B cell (primary cell): ENCODE results near the gene CBFB. TPM values are rescaled to one million over a fixed set of nuclear protein-coding genes. Genes with fewer than 3 reads are reported as not detected.

Experiments
- ATAC-seq: fragments of 200-7000 bp; cut with Tn5 transposase; one replicate; pipeline ENCODE4 v1.10.0; 2021; ENCODE audit warnings: low read depth, mild to moderate bottlenecking, moderate number of reproducible peaks, moderate library complexity
- CTCF ChIA-PET: fragments of 350-600 bp; sonication (Branson Sonifier 250); formaldehyde crosslinking; loops from one replicate; lab custom pipeline; 2021; ENCODE audit warnings: antibody characterized with exemption, inconsistent platforms; lab: Charles Lee
- POLR2A ChIA-PET: fragments of 350-600 bp; sonication (Branson Sonifier 250); formaldehyde crosslinking; loops from one replicate; lab custom pipeline; 2021; ENCODE audit warnings: antibody characterized with exemption; lab: Charles Lee
- DNase-seq: peaks from one replicate; pipeline ENCODE4 v3.0.0; 2013
- H2AFZ ChIP-seq: 2 replicates; pipeline ENCODE4 v1.6.1; 2012; ENCODE audit warnings: mild to moderate bottlenecking, low read depth, low read length; ENCODE audit not compliant: insufficient read depth, poor library complexity, severe bottlenecking
- H3K27ac ChIP-seq, 2 donors: 1 replicate in 1 of 2; 2 replicates in 1 of 2; pipeline ENCODE4 v1.5.1; 2012 to 2013; ENCODE audit warnings: low read length in 2 of 2, mild to moderate bottlenecking in 2 of 2, moderate library complexity in 1 of 2
- H3K27me3 ChIP-seq, 4 experiments: fragments of 200-600 bp in 1 of 4; sonication (generic) in 1 of 4; replicated peaks in 1 of 4; 1 replicate in 2 of 4; 2 replicates in 2 of 4; pipeline versions ENCODE4 v1.6.1 to v1.7.0; 2013 to 2016; ENCODE audit warnings: low read length in 3 of 4, mild to moderate bottlenecking in 2 of 4, mixed read lengths in 1 of 4, moderate library complexity in 1 of 4; ENCODE audit not compliant: insufficient read depth in 4 of 4, control insufficient read depth in 3 of 4; ENCODE audit errors: control extremely low read depth in 1 of 4
- H3K36me3 ChIP-seq, 2 experiments: replicated peaks in 1 of 2; 1 replicate in 1 of 2; 2 replicates in 1 of 2; pipeline versions ENCODE4 v1.6.1 to v1.7.1; 2013; ENCODE audit warnings: low read length in 1 of 2; ENCODE audit not compliant: insufficient read depth in 2 of 2, control insufficient read depth in 1 of 2; ENCODE audit errors: control extremely low read depth in 1 of 2, extremely low read depth in 1 of 2
- H3K4me1 ChIP-seq, 2 donors: fragments of 200-600 bp in 1 of 2; sonication (generic) in 1 of 2; 1 replicate in 1 of 2; 2 replicates in 1 of 2; pipeline versions ENCODE4 v1.5.1 to v1.6.1; 2013 to 2017; ENCODE audit warnings: low read length in 2 of 2; ENCODE audit not compliant: control insufficient read depth in 2 of 2, insufficient read depth in 2 of 2
- H3K4me2 ChIP-seq: replicated peaks from 2 replicates; pipeline ENCODE3; 2012; ENCODE audit warnings: mild to moderate bottlenecking, low read depth, low read length; ENCODE audit not compliant: poor library complexity, severe bottlenecking
- H3K4me3 ChIP-seq, 5 experiments: fragments of 200-600 bp in 1 of 5; sonication (generic) in 1 of 5; 1 replicate in 3 of 5; 2 replicates in 2 of 5; pipeline versions ENCODE4 v1.5.1 to v1.7.0; 2011 to 2016; ENCODE audit warnings: low read length in 4 of 5, mild to moderate bottlenecking in 4 of 5, low read depth in 2 of 5, control low read depth in 1 of 5, moderate library complexity in 1 of 5; ENCODE audit not compliant: insufficient read depth in 1 of 5; ENCODE audit errors: control extremely low read depth in 1 of 5, extremely low read depth in 1 of 5
- H3K79me2 ChIP-seq: fragments of 200-600 bp; sonication (generic); one replicate; pipeline ENCODE4 v1.6.0; 2016; ENCODE audit warnings: low read length; ENCODE audit not compliant: control insufficient read depth, insufficient read depth
- H3K9ac ChIP-seq: fragments of 200-600 bp; sonication (generic); 2 replicates; pipeline ENCODE4 v1.6.1; 2017; ENCODE audit warnings: mild to moderate bottlenecking, low read length, moderate library complexity
- H3K9me3 ChIP-seq, 3 donors: one replicate each; pipeline versions ENCODE4 v1.6.1 to v1.7.1; 2013; ENCODE audit warnings: low read length in 2 of 3; ENCODE audit not compliant: control insufficient read depth in 2 of 3, insufficient read depth in 1 of 3; ENCODE audit errors: control extremely low read depth in 1 of 3
- H4K20me1 ChIP-seq: 2 replicates; pipeline ENCODE4 v1.6.0; 2012; ENCODE audit warnings: mild to moderate bottlenecking, low read length; ENCODE audit not compliant: insufficient read depth, control insufficient read depth, poor library complexity, severe bottlenecking
- H3K27ac Mint-ChIP-seq: one replicate; pipeline ENCODE4 v1.8.0; 2021; ENCODE audit warnings: mixed read lengths
- H3K27me3 Mint-ChIP-seq: one replicate; pipeline ENCODE4 v1.8.0; 2021; ENCODE audit warnings: mixed read lengths
- H3K4me1 Mint-ChIP-seq: one replicate; pipeline ENCODE4 v1.8.0; 2021; ENCODE audit warnings: mixed read lengths
- H3K4me3 Mint-ChIP-seq: one replicate; pipeline ENCODE4 v1.8.0; 2021; ENCODE audit warnings: mixed read lengths
- H3K9me3 Mint-ChIP-seq: one replicate; pipeline ENCODE4 v1.8.0; 2022; ENCODE audit warnings: mixed read lengths; ENCODE audit not compliant: insufficient read depth
- EZH2 ChIP-seq: IDR thresholded peaks from 2 replicates; pipeline ENCODE4 v1.6.1; 2012; ENCODE audit warnings: borderline replicate concordance, low read depth, mild to moderate bottlenecking, moderate library complexity, low read length; ENCODE audit not compliant: insufficient read depth, poor library complexity, severe bottlenecking
- WGBS: methylation state at CpG from one replicate; pipeline ENCODE4 v1.1.5; 2013; ENCODE audit warnings: missing lambda C conversion rate; ENCODE audit not compliant: insufficient coverage; 5-methylcytosine and 5-hydroxymethylcytosine counted together
- intact Hi-C: fragments of 100-400 bp; cut with micrococcal nuclease; formaldehyde crosslinking; loops from one replicate; pipeline ENCODE4 v1.10.0; 2022
- polyA plus RNA-seq: library from polyadenylated mRNA; depleted of rRNA; stranded (reverse); fragments of >200 nt; gene quantifications from 2 replicates; pipeline ENCODE4 v1.2.3, GENCODE V29; 2012
- total RNA-seq, 2 donors: library from RNA; stranded (reverse); fragments of 120-200 nt in 1 of 2; gene quantifications; 1 replicate in 1 of 2; 2 replicates in 1 of 2; pipeline versions ENCODE4 v1.2.3 to v1.2.4, GENCODE V29; 2013 to 2022
- TF ChIP-seq, protein P1 (sequence below): fragments of 200-600 bp; IDR thresholded peaks from one replicate; pipeline ENCODE4 v1.8.0; 2022; ENCODE audit warnings: antibody characterized with exemption, mild to moderate bottlenecking

CBFB gene
- total and polyA plus RNA-seq, 2 donors (not counting 1 experiment from before 2014, with no cell fraction given), result 19.5 to 89.0 TPM

DNA sequence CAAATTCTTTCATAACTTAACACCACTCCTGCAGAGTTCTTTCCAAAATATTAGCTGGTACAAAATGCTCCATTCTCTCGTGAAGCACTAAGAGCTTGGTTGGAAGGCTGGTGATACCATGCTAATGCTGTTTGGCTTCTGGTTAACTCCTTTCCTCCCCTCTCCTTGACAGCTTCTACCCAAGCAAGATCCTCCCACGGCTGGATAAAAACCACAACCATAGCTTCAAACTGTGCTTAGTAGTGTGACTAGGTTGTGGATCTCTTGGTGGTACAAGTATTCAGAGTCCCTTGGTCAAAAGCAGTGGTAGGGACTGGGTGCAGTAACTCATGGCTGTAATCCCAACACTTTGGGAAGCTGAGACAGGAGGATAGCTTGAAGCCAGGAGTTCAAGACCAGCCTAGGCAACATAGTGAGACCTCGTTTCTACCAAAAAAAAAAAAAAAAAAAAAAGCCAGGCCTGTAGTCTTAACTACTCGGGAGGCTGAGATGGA lies 83.0 kb downstream of the CBFB start:
- H3K27me3 Mint-ChIP-seq, result no peaks in the 10 kb centered on the region
- ChIA-PET POLR2A (no interaction called here), CTCF (interaction anchor here (0.9 to 1.4 kb wide), 4 partner anchors 28 to 68 kb away, joined by 3 to 8 read pairs (median 3); no protein-coding TSS in a partner anchor)
- no peak for DNase-seq
- Histone ChIP-seq H4K20me1 (peaks cover 26% of the 10 kb centered on the region), H2AFZ (no peak overlapping the region), H3K9me3 (no peaks in the 10 kb centered on the region), H3K4me3 (no peak overlapping the region), H3K27me3 (no peaks in the 10 kb centered on the region), H3K79me2 (peaks cover 64% of the 10 kb centered on the region), H3K4me2 (no peak overlapping the region), H3K27ac (no peak overlapping the region), H3K9ac (no peak overlapping the region), H3K4me1 (peaks cover 15 to 23% of the 10 kb centered on the region in 2 donors), H3K36me3 (peaks cover 0 to 4% of the 10 kb centered on the region in 2 experiments)
- no peak for ATAC-seq
- no peaks in the 10 kb centered on the region for H3K9me3 Mint-ChIP-seq
- peaks cover 25% of the 10 kb centered on the region for H3K4me1 Mint-ChIP-seq
- no peak overlapping the region for H3K27ac Mint-ChIP-seq
- 100% methylated on average over 1 of the region's 4 CpGs for WGBS
- no peak for TF ChIP-seq EZH2
- TF ChIP-seq, protein P1, sequence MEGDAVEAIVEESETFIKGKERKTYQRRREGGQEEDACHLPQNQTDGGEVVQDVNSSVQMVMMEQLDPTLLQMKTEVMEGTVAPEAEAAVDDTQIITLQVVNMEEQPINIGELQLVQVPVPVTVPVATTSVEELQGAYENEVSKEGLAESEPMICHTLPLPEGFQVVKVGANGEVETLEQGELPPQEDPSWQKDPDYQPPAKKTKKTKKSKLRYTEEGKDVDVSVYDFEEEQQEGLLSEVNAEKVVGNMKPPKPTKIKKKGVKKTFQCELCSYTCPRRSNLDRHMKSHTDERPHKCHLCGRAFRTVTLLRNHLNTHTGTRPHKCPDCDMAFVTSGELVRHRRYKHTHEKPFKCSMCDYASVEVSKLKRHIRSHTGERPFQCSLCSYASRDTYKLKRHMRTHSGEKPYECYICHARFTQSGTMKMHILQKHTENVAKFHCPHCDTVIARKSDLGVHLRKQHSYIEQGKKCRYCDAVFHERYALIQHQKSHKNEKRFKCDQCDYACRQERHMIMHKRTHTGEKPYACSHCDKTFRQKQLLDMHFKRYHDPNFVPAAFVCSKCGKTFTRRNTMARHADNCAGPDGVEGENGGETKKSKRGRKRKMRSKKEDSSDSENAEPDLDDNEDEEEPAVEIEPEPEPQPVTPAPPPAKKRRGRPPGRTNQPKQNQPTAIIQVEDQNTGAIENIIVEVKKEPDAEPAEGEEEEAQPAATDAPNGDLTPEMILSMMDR, result no peak
- no peak overlapping the region for H3K4me3 Mint-ChIP-seq
- intact Hi-C loops, result no loop called here

DNA sequence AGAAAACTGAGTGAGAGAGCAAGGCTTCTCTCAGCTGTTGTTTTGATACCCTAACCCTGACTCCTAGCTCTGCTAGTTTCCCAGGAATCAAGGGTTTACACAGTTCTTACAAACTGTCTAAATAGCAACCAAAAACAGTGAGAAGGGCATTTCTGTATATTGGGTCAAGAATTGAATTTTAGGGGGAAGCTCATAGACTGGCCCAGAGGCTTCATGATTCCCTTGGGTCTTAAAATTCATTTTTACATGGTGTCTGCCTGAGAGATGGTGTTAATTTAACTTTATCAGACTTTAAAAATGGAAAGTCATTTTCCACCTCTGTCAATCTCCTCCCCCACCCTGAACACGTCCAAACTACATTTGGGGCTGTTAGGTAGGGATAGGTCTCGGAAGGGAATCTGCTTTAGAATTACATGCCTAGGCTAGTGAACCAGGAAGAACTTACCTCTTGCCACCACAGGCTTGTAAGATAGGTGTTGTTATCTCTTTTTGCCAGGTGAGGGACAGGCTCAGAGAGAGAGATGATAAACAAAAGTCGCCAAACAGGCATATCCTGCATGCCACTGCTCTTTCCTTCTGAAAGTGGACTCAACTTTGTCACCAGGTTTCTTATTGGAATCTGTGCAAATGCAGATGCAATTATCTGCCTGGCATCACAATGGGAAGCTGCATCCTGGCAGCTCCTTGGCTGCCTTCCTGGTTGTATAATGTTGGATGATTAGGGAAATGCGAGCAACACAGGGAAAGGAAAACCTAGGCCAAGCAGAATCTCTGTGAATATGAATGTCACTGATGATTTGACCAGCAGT lies 83.8 kb downstream of the CBFB start:
- H2AFZ ChIP-seq, result no peak overlapping the region
- peaks cover 25% of the 10 kb centered on the region for H3K4me1 Mint-ChIP-seq
- no peak overlapping the region for H3K27ac Mint-ChIP-seq
- peaks cover 64% of the 10 kb centered on the region for H3K79me2 ChIP-seq
- no peak overlapping the region for H3K27ac ChIP-seq
- H3K4me3 Mint-ChIP-seq, result no peak overlapping the region
- POLR2A ChIA-PET, result interaction anchor here (0.7 kb wide), 1 partner anchor 56 kb away, joined by 4 read pairs; no protein-coding TSS in a partner anchor
- DNase-seq, result no peak
- peaks cover 26% of the 10 kb centered on the region for H4K20me1 ChIP-seq
- peaks cover 0 to 4% of the 10 kb centered on the region in 2 experiments for H3K36me3 ChIP-seq
- H3K9me3 Mint-ChIP-seq, result no peaks in the 10 kb centered on the region
- H3K4me3 ChIP-seq, result no peak overlapping the region
- intact Hi-C loops, result no loop called here
- H3K4me1 ChIP-seq, result peaks cover 15 to 23% of the 10 kb centered on the region in 2 donors
- no peak for ATAC-seq
- no peak overlapping the region for H3K9ac ChIP-seq
- no peaks in the 10 kb centered on the region for H3K27me3 Mint-ChIP-seq
- H3K9me3 ChIP-seq, result no peaks in the 10 kb centered on the region
- no peaks in the 10 kb centered on the region for H3K27me3 ChIP-seq
- H3K4me2 ChIP-seq, result no peak overlapping the region
- CTCF ChIA-PET, result interaction anchor here (0.9 to 1.3 kb wide), 3 partner anchors 27 to 65 kb away, joined by 3 to 8 read pairs (median 3); no protein-coding TSS in a partner anchor
- 100% methylated on average over 2 of the region's 4 CpGs for WGBS
- no peak for TF ChIP-seq EZH2
- TF ChIP-seq, protein P1, result no peak
